ENCODE data around the gene CHD9NB. TPM values are rescaled to one million over a fixed set of nuclear protein-coding genes. Genes with fewer than 3 reads are reported as not detected.
A peak's percentile ranks its signal among the peaks of the same experiment; 100 is the strongest.

CHD9NB gene
- total and polyA plus RNA-seq, 2 experiments from 2014 or later, result 0.20 to 0.22 TPM

DNA sequence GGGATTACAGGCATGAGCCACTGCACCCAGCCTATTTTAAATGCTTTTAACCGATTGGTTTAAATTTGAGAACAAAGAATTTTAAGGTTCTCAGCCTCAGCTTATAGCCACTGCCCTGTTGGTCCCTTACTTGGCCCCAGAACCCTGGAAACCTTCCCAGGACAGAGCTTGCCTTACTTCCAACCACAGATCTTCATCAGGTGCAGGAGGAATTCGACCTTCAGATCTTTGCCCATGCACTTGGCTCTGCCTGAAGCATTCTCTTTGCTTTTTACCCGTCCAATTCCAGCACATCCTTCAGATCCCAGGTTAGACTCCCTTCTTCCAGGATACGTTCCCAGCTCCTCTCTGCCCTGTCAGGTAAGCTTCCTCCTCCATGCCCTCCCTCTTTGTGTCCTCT lies 29.8 kb upstream of the CHD9NB start:
- H3K27ac ChIP-seq, result no peak overlapping the region
- H3K4me1 ChIP-seq (ENCODE audit: insufficient read depth), result peaks cover 67% of the 10 kb centered on the region
- in situ Hi-C loops (cut with MboI), result no loop called here

GRCh38 chr16:53081686-53082407 lies 29.1 kb upstream of the CHD9NB start:
- Histone ChIP-seq H3F3A (ENCODE audit: insufficient read depth) (peaks cover 55% of the 10 kb centered on the region), H3K4me3 (no peak overlapping the region), H3K4me2 (ENCODE audit: unreplicated experiment) (no peak overlapping the region), H3K36me3 (ENCODE audit: low read depth) (no peaks in the 10 kb centered on the region), H3K4me1 (ENCODE audit: insufficient read depth) (peaks cover 60% of the 10 kb centered on the region), H3K9me3 (ENCODE audit: low read depth) (no peaks in the 10 kb centered on the region), H3K27me3 (replicated peaks; ENCODE audit: insufficient read depth) (no peaks in the 10 kb centered on the region), H3K9ac (no peak overlapping the region; the same call in 1 of the 2 replicates), H3K9me2 (ENCODE audit: insufficient read depth) (no peaks in the 10 kb centered on the region), H3K79me2 (ENCODE audit: insufficient read depth) (peaks cover 51% of the 10 kb centered on the region), H2AFZ (no peak overlapping the region), H3K27ac (peak overlapping the region; percentile 93), H4K20me1 (ENCODE audit: insufficient read depth) (no peaks in the 10 kb centered on the region)
- in situ Hi-C loops (cut with MboI), result no loop called here
- TF ChIP-seq EZH2 (IDR thresholded peaks at IDR 0.05; ENCODE audit: insufficient read depth, poor library complexity, severe bottlenecking) (no peak), EZH2phosphoT487 (IDR thresholded peaks at IDR 0.05; ENCODE audit: insufficient read depth, low read depth) (no peak)
- 96 to 100% methylated on average over 3 of the region's 3 CpGs for WGBS, 2 experiments (ENCODE audit: low coverage in 1 of 2, low lambda C conversion rate in 2 of 2, missing lambda C conversion rate in 2 of 2)
- no peak for DNase-seq

More for the DNA sequence above, 29.8 kb upstream of the CHD9NB start:
- TF ChIP-seq EZH2 (IDR thresholded peaks at IDR 0.05; ENCODE audit: insufficient read depth, poor library complexity, severe bottlenecking) (no peak), EZH2phosphoT487 (IDR thresholded peaks at IDR 0.05; ENCODE audit: insufficient read depth, low read depth) (no peak)
- peaks cover 59% of the 10 kb centered on the region for H3F3A ChIP-seq (ENCODE audit: insufficient read depth)
- no peak overlapping the region for H2AFZ ChIP-seq
- no peaks in the 10 kb centered on the region for H3K27me3 ChIP-seq (replicated peaks; ENCODE audit: insufficient read depth)
- H3K79me2 ChIP-seq (ENCODE audit: insufficient read depth), result peaks cover 48% of the 10 kb centered on the region
- no peaks in the 10 kb centered on the region for H3K9me2 ChIP-seq (ENCODE audit: insufficient read depth)
- no peaks in the 10 kb centered on the region for H3K9me3 ChIP-seq (ENCODE audit: low read depth)
- no peak overlapping the region for H3K9ac ChIP-seq
- H3K4me3 ChIP-seq, result no peak overlapping the region
- no peaks in the 10 kb centered on the region for H4K20me1 ChIP-seq (ENCODE audit: insufficient read depth)
- 83 to 90% methylated on average over 4 of the region's 4 CpGs for WGBS, 2 experiments (ENCODE audit: low coverage in 1 of 2, low lambda C conversion rate in 2 of 2, missing lambda C conversion rate in 2 of 2)
- no peaks in the 10 kb centered on the region for H3K36me3 ChIP-seq (ENCODE audit: low read depth)
- H3K4me2 ChIP-seq (ENCODE audit: unreplicated experiment), result no peak overlapping the region
- DNase-seq, result no peak

DNA sequence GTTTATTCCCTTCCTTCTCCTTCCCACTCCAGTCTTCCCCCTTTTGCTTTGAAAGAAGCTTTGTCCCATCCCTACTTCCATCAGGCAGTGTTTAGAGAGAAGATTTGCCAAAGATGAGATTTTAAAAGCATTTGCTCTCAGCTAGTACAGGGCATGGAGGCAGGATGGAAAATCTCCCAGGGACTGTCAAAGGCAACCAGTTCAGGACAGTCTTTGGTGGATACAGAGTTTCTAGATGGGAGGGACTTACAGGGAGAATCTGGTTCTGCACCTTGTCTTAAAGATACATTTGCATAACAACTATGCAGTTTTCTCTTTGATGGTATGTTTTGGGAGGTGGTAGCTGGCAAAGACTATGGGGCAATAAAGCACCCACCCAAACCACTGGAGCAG lies 28.3 kb upstream of the CHD9NB start:
- Histone ChIP-seq H3K4me1 (ENCODE audit: insufficient read depth) (peaks cover 55% of the 10 kb centered on the region), H3K79me2 (ENCODE audit: insufficient read depth) (peaks cover 60% of the 10 kb centered on the region), H4K20me1 (ENCODE audit: insufficient read depth) (no peaks in the 10 kb centered on the region), H3K9me2 (ENCODE audit: insufficient read depth) (no peaks in the 10 kb centered on the region), H3F3A (ENCODE audit: insufficient read depth) (peaks cover 47% of the 10 kb centered on the region), H3K4me3 (peak overlapping the region; percentile 47), H3K9me3 (ENCODE audit: low read depth) (no peaks in the 10 kb centered on the region), H3K27ac (peak overlapping the region; percentile 93), H2AFZ (peak overlapping the region; percentile 22; the same call in 1 of the 2 replicates), H3K36me3 (ENCODE audit: low read depth) (no peaks in the 10 kb centered on the region), H3K27me3 (replicated peaks; ENCODE audit: insufficient read depth) (no peaks in the 10 kb centered on the region), H3K9ac (peak overlapping the region; percentile 74), H3K4me2 (ENCODE audit: unreplicated experiment) (peak overlapping the region; percentile 72)
- DNase-seq, result no peak
- no peak for TF ChIP-seq EZH2 (IDR thresholded peaks at IDR 0.05; ENCODE audit: insufficient read depth, poor library complexity, severe bottlenecking)
- no peak for TF ChIP-seq EZH2phosphoT487 (IDR thresholded peaks at IDR 0.05; ENCODE audit: insufficient read depth, low read depth)
- in situ Hi-C loops (cut with MboI), result no loop called here

DNA sequence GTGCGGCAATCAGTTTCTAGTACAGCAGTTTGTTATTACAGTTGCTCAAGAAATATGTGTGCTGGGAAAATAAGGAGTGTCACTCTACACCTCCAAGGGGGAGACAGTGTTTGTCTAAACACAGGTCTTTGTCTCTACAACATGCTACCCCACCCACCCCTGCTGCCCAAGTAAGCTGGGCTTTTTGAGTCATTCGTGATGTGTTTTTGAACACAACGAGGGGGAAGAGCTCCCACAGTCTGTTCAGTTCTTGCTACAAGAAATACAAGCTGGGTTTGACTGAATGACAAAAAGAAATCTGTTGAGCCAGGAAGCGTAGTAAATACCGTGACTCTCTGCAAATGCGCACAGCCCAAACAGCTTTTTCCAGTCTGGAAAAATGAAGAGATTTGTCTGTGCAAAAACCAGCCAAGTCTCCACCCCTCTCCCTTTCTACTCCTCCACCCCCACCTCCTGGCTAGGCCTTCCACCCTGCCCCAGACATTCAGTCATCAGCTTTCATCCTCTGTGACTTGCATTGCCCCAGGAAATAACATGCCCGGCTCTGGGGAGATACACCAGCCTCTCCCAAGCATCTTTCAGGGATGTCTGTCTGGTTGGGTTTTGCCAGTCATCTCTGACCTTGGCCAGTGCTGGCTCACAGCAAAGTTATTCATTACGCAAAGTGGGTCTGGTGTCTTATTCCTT lies 27.8 kb upstream of the CHD9NB start:
- H3K9ac ChIP-seq, result peak overlapping the region; percentile 74
- H3K27me3 ChIP-seq (replicated peaks; ENCODE audit: insufficient read depth), result no peaks in the 10 kb centered on the region
- H3K4me3 ChIP-seq, result peak overlapping the region; percentile 47
- H2AFZ ChIP-seq, result peak overlapping the region; percentile 22; the same call in 1 of the 2 replicates
- H3K4me2 ChIP-seq (ENCODE audit: unreplicated experiment), result peak overlapping the region; percentile 72
- TF ChIP-seq EZH2phosphoT487 (IDR thresholded peaks at IDR 0.05; ENCODE audit: insufficient read depth, low read depth), result no peak
- TF ChIP-seq EZH2 (IDR thresholded peaks at IDR 0.05; ENCODE audit: insufficient read depth, poor library complexity, severe bottlenecking), result no peak
- no peaks in the 10 kb centered on the region for H3K36me3 ChIP-seq (ENCODE audit: low read depth)
- H3K27ac ChIP-seq, result peak overlapping the region; percentile 93
- peaks cover 49% of the 10 kb centered on the region for H3K4me1 ChIP-seq (ENCODE audit: insufficient read depth)
- H4K20me1 ChIP-seq (ENCODE audit: insufficient read depth), result no peaks in the 10 kb centered on the region
- DNase-seq, result peak; percentile 93
- in situ Hi-C loops (cut with MboI), result no loop called here
- no peaks in the 10 kb centered on the region for H3K9me3 ChIP-seq (ENCODE audit: low read depth)
- no peaks in the 10 kb centered on the region for H3K9me2 ChIP-seq (ENCODE audit: insufficient read depth)
- H3F3A ChIP-seq (ENCODE audit: insufficient read depth), result peaks cover 42% of the 10 kb centered on the region
- WGBS, 2 experiments (ENCODE audit: low coverage in 1 of 2, low lambda C conversion rate in 2 of 2, missing lambda C conversion rate in 2 of 2), result 2 to 4% methylated on average over 8 of the region's 8 CpGs
- H3K79me2 ChIP-seq (ENCODE audit: insufficient read depth), result peaks cover 65% of the 10 kb centered on the region
